SK-N-SH (cell line): Measurements from ENCODE around the gene HSF5. TPM values are rescaled to one million over a fixed set of nuclear protein-coding genes. Genes with fewer than 3 reads are reported as not detected.

Experiments
- CTCF ChIA-PET: fragments of 300-600, 350-600 bp; formaldehyde crosslinking; extraction: SDS; loops from one replicate; lab custom pipeline; 2021; lab: Yijun Ruan, JAX
- POLR2A ChIA-PET: fragments of 350-600 bp; sonication (Branson Sonifier 250); formaldehyde crosslinking; extraction: SDS; loops from one replicate; lab custom pipeline; 2020; ENCODE audit warnings: antibody characterized with exemption, inconsistent platforms; lab: Yijun Ruan, JAX
- DNase-seq: peaks from one replicate; pipeline ENCODE4 v3.0.0; 2012
- H2AFZ ChIP-seq: fragments of 200-600 bp; sonication (generic); 2 replicates; pipeline ENCODE4 v1.8.1; 2016; ENCODE audit warnings: antibody characterized with exemption, mild to moderate bottlenecking, low read depth
- H3F3A ChIP-seq: fragments of 200-600 bp; sonication (generic); replicated peaks from 2 replicates; pipeline ENCODE3; 2016; ENCODE audit warnings: antibody characterized with exemption, mild to moderate bottlenecking; ENCODE audit not compliant: insufficient read depth
- H3K27ac ChIP-seq, 2 experiments: fragments of 200-500 bp in 1 of 2; fragments of 200-600 bp in 1 of 2; sonication (Bioruptor generic) in 1 of 2; sonication (generic), shearing (Covaris generic) in 1 of 2; 2 replicates each; pipeline versions ENCODE4 v1.5.1 to v1.6.1; 2014 to 2016; ENCODE audit warnings: low read depth in 2 of 2, inconsistent platforms in 1 of 2, low read length in 1 of 2, mild to moderate bottlenecking in 1 of 2, mixed read lengths in 1 of 2
- H3K27me3 ChIP-seq: fragments of 200-600 bp; sonication (generic), shearing (Covaris generic); 2 replicates; pipeline ENCODE4 v1.6.1; 2016; ENCODE audit warnings: mixed run types; ENCODE audit not compliant: insufficient read depth
- H3K36me3 ChIP-seq, 2 experiments: fragments of 200-500 bp in 1 of 2; fragments of 200-600 bp in 1 of 2; sonication (Bioruptor generic) in 1 of 2; sonication (generic) in 1 of 2; replicated peaks in 1 of 2; 2 replicates each; pipeline versions ENCODE3 to v1.5.1; 2014 to 2016; ENCODE audit warnings: low read length in 1 of 2, mild to moderate bottlenecking in 1 of 2; ENCODE audit not compliant: insufficient read depth in 2 of 2, control insufficient read depth in 1 of 2
- H3K4me1 ChIP-seq, 2 experiments: fragments of 200-500 bp in 1 of 2; fragments of 200-600 bp in 1 of 2; sonication (Bioruptor generic) in 1 of 2; sonication (generic), shearing (Covaris generic) in 1 of 2; 2 replicates each; pipeline versions ENCODE4 v1.5.1 to v1.6.1; 2014 to 2016; ENCODE audit warnings: low read depth in 1 of 2, low read length in 1 of 2, mixed run types in 1 of 2; ENCODE audit not compliant: insufficient read depth in 2 of 2, control insufficient read depth in 1 of 2
- H3K4me2 ChIP-seq: fragments of 200-600 bp; sonication (generic), shearing (Covaris generic); 2 replicates; pipeline ENCODE4 v1.6.1; 2017; ENCODE audit warnings: mixed run types
- H3K4me3 ChIP-seq, 2 experiments: fragments of 200-500 bp in 1 of 2; fragments of 200-600 bp in 1 of 2; sonication (Bioruptor generic) in 1 of 2; sonication (generic), shearing (Covaris generic) in 1 of 2; 2 replicates each; pipeline versions ENCODE4 v1.5.1 to v1.8.1; 2014 to 2016; ENCODE audit warnings: low read depth in 2 of 2, inconsistent platforms in 1 of 2, low read length in 1 of 2, mild to moderate bottlenecking in 1 of 2, mixed read lengths in 1 of 2, moderate library complexity in 1 of 2
- H3K79me2 ChIP-seq: fragments of 200-600 bp; sonication (generic); 2 replicates; pipeline ENCODE4 v1.8.1; 2017; ENCODE audit warnings: mild to moderate bottlenecking; ENCODE audit not compliant: insufficient read depth
- H3K9ac ChIP-seq: fragments of 200-600 bp; sonication (generic); 2 replicates; pipeline ENCODE4 v1.6.1; 2017; ENCODE audit warnings: mixed run types
- H3K9me2 ChIP-seq: fragments of 200-600 bp; sonication (generic); 2 replicates; pipeline ENCODE4 v1.6.1; 2017; ENCODE audit warnings: mixed run types
- H3K9me3 ChIP-seq: fragments of 200-600 bp; sonication (generic); 2 replicates; pipeline ENCODE4 v1.6.1; 2017; ENCODE audit warnings: mixed run types, mild to moderate bottlenecking, moderate library complexity
- H4K20me1 ChIP-seq: fragments of 200-600 bp; sonication (generic); 2 replicates; pipeline ENCODE4 v1.6.1; 2017; ENCODE audit warnings: mild to moderate bottlenecking, mixed run types; ENCODE audit not compliant: insufficient read depth
- EP300 ChIP-seq, 2 experiments: IDR thresholded peaks; 2 replicates each; pipeline versions ENCODE4 v1.4.0 to v1.6.1; 2012; ENCODE audit warnings: borderline replicate concordance in 1 of 2, low read depth in 1 of 2, low read length in 1 of 2
- EZH2phosphoT487 ChIP-seq: fragments of 200-600 bp; sonication (generic); IDR thresholded peaks from 2 replicates; pipeline ENCODE4 v1.6.1; 2017; ENCODE audit warnings: low read depth, mixed run types, mild to moderate bottlenecking, antibody characterized with exemption, moderate library complexity, borderline replicate concordance
- FOSL2 ChIP-seq: IDR thresholded peaks from 2 replicates; pipeline ENCODE4 v1.4.0; 2012; ENCODE audit warnings: low read depth, mild to moderate bottlenecking, moderate library complexity, borderline replicate concordance
- FOXJ3 ChIP-seq: sonication (generic); formaldehyde crosslinking; IDR thresholded peaks from 2 replicates; pipeline ENCODE4 v1.5.1; 2020; ENCODE audit warnings: mild to moderate bottlenecking, missing genetic modification reagents
- JUND ChIP-seq: IDR thresholded peaks from 2 replicates; pipeline ENCODE4 v1.4.0; 2012
- NFIC ChIP-seq: IDR thresholded peaks from 2 replicates; pipeline ENCODE4 v1.4.0; 2012; ENCODE audit warnings: borderline replicate concordance
- SIN3A ChIP-seq: IDR thresholded peaks from 2 replicates; pipeline ENCODE4 v1.6.1; 2012; ENCODE audit warnings: low read depth, mild to moderate bottlenecking, low read length, moderate library complexity, borderline replicate concordance
- WGBS: methylation state at CpG from one replicate; pipeline ENCODE4 v1.1.6; 2017; ENCODE audit warnings: low lambda C conversion rate; 5-methylcytosine and 5-hydroxymethylcytosine counted together
- polyA plus RNA-seq, 3 experiments: library from polyadenylated mRNA; depleted of rRNA; stranded (reverse); fragments of >200 nt; gene quantifications; 2 replicates each; pipeline ENCODE4 v1.2.3, GENCODE V29; 2012
- TF ChIP-seq, protein P1 (sequence below): IDR thresholded peaks from 2 replicates; pipeline ENCODE4; 2012
- TF ChIP-seq, protein P2 (sequence below): fragments of 200-600 bp; sonication (generic); IDR thresholded peaks from 2 replicates; pipeline ENCODE4 v1.6.1; 2017; ENCODE audit warnings: antibody characterized with exemption, mild to moderate bottlenecking, moderate library complexity

HSF5 gene
- polyA plus RNA-seq, 1 of the 3 experiments (the other 2 are of a cell fraction): not detected

DNA sequence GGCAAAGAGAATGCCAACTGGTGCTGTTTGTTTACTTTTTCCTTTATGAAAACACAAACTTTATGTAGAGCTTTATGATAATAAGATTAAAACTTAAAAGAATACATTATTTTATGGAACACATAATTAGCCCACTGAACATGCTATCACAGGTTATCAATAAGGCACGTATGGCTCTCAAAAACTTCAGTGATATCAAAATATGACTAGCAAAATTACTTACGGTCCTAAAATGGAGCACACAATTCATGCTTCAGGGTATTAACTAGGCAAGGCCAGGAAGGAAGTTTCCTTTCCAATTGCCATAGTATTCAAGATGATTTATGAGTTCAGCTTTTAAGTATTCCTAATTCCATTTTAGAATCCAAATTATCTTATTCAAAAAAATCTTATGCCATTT is 74.5 kb downstream of the HSF5 start:
- no peak overlapping the region for H3K4me2 ChIP-seq
- no peaks in the 10 kb centered on the region for H3F3A ChIP-seq
- H3K9ac ChIP-seq: no peak overlapping the region
- CTCF ChIA-PET: interaction anchor here (0.7 to 5.9 kb wide), 13 partner anchors 13 to 213 kb away, joined by 3 to 51 read pairs (median 3); no protein-coding TSS in a partner anchor
- H3K9me2 ChIP-seq: no peaks in the 10 kb centered on the region
- H4K20me1 ChIP-seq: no peaks in the 10 kb centered on the region
- POLR2A ChIA-PET: no interaction called here
- peaks cover 0 to 6% of the 10 kb centered on the region in 2 experiments; a peak in 2 of 4 replicates for H3K4me1 ChIP-seq
- no peak overlapping the region for H3K4me3 ChIP-seq
- no peak for DNase-seq
- no peaks in the 10 kb centered on the region for H3K79me2 ChIP-seq
- H3K36me3 ChIP-seq: no peaks in the 10 kb centered on the region
- H3K9me3 ChIP-seq: no peaks in the 10 kb centered on the region
- no peak overlapping the region for H3K27ac ChIP-seq
- TF ChIP-seq SIN3A (no peak), EP300 (IDR thresholded peaks at IDR 0.05; ENCODE audit: borderline replicate concordance in 1 of 2, low read depth in 1 of 2, low read length in 1 of 2) (no peak), FOXJ3 (CRISPR knock-in tag) (no peak)
- TF ChIP-seq, protein P1, sequence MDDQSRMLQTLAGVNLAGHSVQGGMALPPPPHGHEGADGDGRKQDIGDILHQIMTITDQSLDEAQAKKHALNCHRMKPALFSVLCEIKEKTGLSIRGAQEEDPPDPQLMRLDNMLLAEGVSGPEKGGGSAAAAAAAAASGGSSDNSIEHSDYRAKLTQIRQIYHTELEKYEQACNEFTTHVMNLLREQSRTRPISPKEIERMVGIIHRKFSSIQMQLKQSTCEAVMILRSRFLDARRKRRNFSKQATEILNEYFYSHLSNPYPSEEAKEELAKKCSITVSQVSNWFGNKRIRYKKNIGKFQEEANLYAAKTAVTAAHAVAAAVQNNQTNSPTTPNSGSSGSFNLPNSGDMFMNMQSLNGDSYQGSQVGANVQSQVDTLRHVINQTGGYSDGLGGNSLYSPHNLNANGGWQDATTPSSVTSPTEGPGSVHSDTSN: no peak
- TF ChIP-seq, all 33 proteins: peak for 0
- Histone ChIP-seq H2AFZ (no peak overlapping the region), H3K27me3 (peaks cover 13% of the 10 kb centered on the region)
- 17% methylated on average over 2 of the region's 2 CpGs for WGBS

DNA sequence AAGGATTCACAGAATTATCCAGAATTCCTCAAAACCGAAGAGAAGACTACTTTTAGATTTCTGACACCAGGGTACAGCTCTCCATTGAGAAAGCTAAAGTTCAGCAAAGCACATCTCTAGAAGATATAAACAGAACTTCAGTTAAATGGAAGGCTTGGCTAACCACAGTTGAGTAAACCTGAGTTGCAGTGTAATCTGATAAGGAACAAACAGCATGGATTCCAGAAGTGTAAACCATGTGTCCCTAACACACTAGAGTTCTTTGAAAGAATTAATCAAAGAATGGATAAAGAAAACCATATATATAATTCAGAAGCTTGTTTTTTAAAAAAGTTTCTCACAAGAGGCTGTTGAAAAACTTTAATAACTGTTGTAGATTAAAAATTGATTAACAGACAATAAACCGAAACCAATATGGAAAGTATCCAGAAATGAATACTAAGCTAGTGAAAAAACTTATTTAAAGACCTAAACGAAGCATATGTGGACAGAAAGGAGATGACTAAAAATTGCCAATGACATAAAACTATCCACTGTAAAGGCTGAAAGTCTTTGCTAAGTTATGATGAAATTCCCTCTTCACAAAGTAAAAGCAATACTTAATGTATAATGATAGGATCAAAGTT is 75.1 kb downstream of the HSF5 start:
- no peak overlapping the region for H3K4me2 ChIP-seq
- no peak overlapping the region for H3K9ac ChIP-seq
- H4K20me1 ChIP-seq: no peaks in the 10 kb centered on the region
- H3K27ac ChIP-seq: no peak overlapping the region
- H3K36me3 ChIP-seq: no peaks in the 10 kb centered on the region
- H3K4me3 ChIP-seq: no peak overlapping the region
- H3F3A ChIP-seq: no peaks in the 10 kb centered on the region
- no peaks in the 10 kb centered on the region for H3K79me2 ChIP-seq
- TF ChIP-seq NFIC (no peak), FOXJ3 (CRISPR knock-in tag) (no peak), JUND (no peak), EZH2phosphoT487 (peak; percentile 38; the same call in 1 of the 2 replicates), FOSL2 (no peak), SIN3A (no peak)
- TF ChIP-seq, protein P2, sequence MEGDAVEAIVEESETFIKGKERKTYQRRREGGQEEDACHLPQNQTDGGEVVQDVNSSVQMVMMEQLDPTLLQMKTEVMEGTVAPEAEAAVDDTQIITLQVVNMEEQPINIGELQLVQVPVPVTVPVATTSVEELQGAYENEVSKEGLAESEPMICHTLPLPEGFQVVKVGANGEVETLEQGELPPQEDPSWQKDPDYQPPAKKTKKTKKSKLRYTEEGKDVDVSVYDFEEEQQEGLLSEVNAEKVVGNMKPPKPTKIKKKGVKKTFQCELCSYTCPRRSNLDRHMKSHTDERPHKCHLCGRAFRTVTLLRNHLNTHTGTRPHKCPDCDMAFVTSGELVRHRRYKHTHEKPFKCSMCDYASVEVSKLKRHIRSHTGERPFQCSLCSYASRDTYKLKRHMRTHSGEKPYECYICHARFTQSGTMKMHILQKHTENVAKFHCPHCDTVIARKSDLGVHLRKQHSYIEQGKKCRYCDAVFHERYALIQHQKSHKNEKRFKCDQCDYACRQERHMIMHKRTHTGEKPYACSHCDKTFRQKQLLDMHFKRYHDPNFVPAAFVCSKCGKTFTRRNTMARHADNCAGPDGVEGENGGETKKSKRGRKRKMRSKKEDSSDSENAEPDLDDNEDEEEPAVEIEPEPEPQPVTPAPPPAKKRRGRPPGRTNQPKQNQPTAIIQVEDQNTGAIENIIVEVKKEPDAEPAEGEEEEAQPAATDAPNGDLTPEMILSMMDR: no peak
- TF ChIP-seq, protein P1: no peak
- TF ChIP-seq, all 33 proteins: peak for 1
- 9% methylated on average over 3 of the region's 3 CpGs for WGBS
- DNase-seq: no peak
- H3K9me3 ChIP-seq: no peaks in the 10 kb centered on the region
- H3K4me1 ChIP-seq: peaks cover 0 to 6% of the 10 kb centered on the region in 2 experiments; a peak in 2 of 4 replicates
- ChIA-PET CTCF (interaction anchor here (0.7 to 5.9 kb wide), 11 partner anchors 13 to 163 kb away, joined by 3 to 51 read pairs (median 3); no protein-coding TSS in a partner anchor), POLR2A (no interaction called here)
- no peak overlapping the region for H2AFZ ChIP-seq
- H3K9me2 ChIP-seq: no peaks in the 10 kb centered on the region
- H3K27me3 ChIP-seq: peaks cover 13% of the 10 kb centered on the region
